Endothelial cell of umbilical vein (primary cell): ENCODE results near the gene CYP2A13. TPM values are rescaled to one million over a fixed set of nuclear protein-coding genes. Genes with fewer than 3 reads are reported as not detected.

Experiments used
- BruUV-seq: library from RNA; stranded (reverse); fragments of 400-500 nt; replicated peaks from 2 replicates; lab custom pipeline; 2021; lab: Mats Ljungman, UMichigan
- CTCF ChIA-PET: fragments of 300-600, 350-600 bp; sonication (Branson Sonifier 250); formaldehyde crosslinking; loops from one replicate; lab custom pipeline; 2021; ENCODE audit warnings: antibody characterized with exemption, inconsistent platforms; lab: Charles Lee
- POLR2A ChIA-PET: fragments of 300-600, 350-600 bp; sonication (Branson Sonifier 250); formaldehyde crosslinking; loops from one replicate; lab custom pipeline; 2021; ENCODE audit warnings: antibody characterized with exemption, inconsistent platforms; lab: Charles Lee
- DNase-seq: peaks from one replicate; pipeline ENCODE4 v3.0.0-alpha.2; 2011; ENCODE audit warnings: low read depth, low spot score
- FAIRE-seq: peaks from 2 replicates; lab custom pipeline; 2011; peaks lifted over from hg19 to GRCh38; lab: Jason Lieb, UNC
- H2AFZ ChIP-seq: 2 replicates; pipeline ENCODE4 v1.6.0; 2012; ENCODE audit warnings: low read depth, low read length, control low read depth, inconsistent platforms
- H3K27ac ChIP-seq: 2 replicates; pipeline ENCODE4 v1.5.1; 2011; ENCODE audit warnings: low read depth, mild to moderate bottlenecking, control low read depth, low read length, moderate library complexity; ENCODE audit not compliant: insufficient read depth
- H3K27me3 ChIP-seq, 2 experiments: 2 replicates each; pipeline versions ENCODE4 v1.6.0 to v1.6.1; 2011; ENCODE audit warnings: low read length in 2 of 2, mixed read lengths in 1 of 2; ENCODE audit not compliant: control insufficient read depth in 2 of 2, insufficient read depth in 2 of 2
- H3K36me3 ChIP-seq, 2 experiments: 2 replicates in 1 of 2; 3 replicates in 1 of 2; pipeline ENCODE4 v1.5.1; 2011; ENCODE audit warnings: low read length in 2 of 2, mild to moderate bottlenecking in 1 of 2, moderate library complexity in 1 of 2; ENCODE audit not compliant: control insufficient read depth in 2 of 2, insufficient read depth in 2 of 2; ENCODE audit errors: extremely low read depth in 1 of 2
- H3K4me1 ChIP-seq: 3 replicates; pipeline ENCODE4 v1.5.1; 2011; ENCODE audit warnings: mild to moderate bottlenecking, low read length; ENCODE audit not compliant: control insufficient read depth, insufficient read depth; ENCODE audit errors: extremely low read depth
- H3K4me2 ChIP-seq: 2 replicates; pipeline ENCODE4 v1.6.1; 2011; ENCODE audit warnings: low read length, control low read depth, mixed read lengths; ENCODE audit not compliant: insufficient read depth
- H3K4me3 ChIP-seq, 3 experiments: fragments of 200-600 bp in 1 of 3; sonication (generic), shearing (Covaris generic) in 1 of 3; replicated peaks in 1 of 3; 2 replicates each; pipeline ENCODE4 v1.5.1; 2011 to 2016; ENCODE audit warnings: control low read depth in 3 of 3, low read length in 3 of 3, mild to moderate bottlenecking in 2 of 3, inconsistent platforms in 1 of 3, low read depth in 1 of 3, moderate library complexity in 1 of 3; ENCODE audit not compliant: insufficient read depth in 1 of 3
- H3K79me2 ChIP-seq: 2 replicates; pipeline ENCODE4 v1.6.0; 2012; ENCODE audit warnings: low read length, inconsistent platforms; ENCODE audit not compliant: control insufficient read depth, insufficient read depth
- H3K9ac ChIP-seq: replicated peaks from 2 replicates; pipeline ENCODE3; 2011; ENCODE audit warnings: low read length, control low read depth; ENCODE audit not compliant: insufficient read depth; ENCODE audit errors: extremely low read depth
- H3K9me1 ChIP-seq: replicated peaks from 3 replicates; pipeline ENCODE4 v1.6.0; 2011; ENCODE audit warnings: mild to moderate bottlenecking, low read length; ENCODE audit not compliant: control insufficient read depth, insufficient read depth; ENCODE audit errors: extremely low read depth
- H3K9me3 ChIP-seq: replicated peaks from 2 replicates; pipeline ENCODE4 v1.5.1; 2012; ENCODE audit warnings: low read length, inconsistent platforms; ENCODE audit not compliant: control insufficient read depth, insufficient read depth
- H4K20me1 ChIP-seq: replicated peaks from 2 replicates; pipeline ENCODE3; 2011; ENCODE audit warnings: mild to moderate bottlenecking, low read length; ENCODE audit not compliant: control insufficient read depth, insufficient read depth; ENCODE audit errors: extremely low read depth
- CTCF ChIP-seq, 2 donors: IDR thresholded peaks; 1 replicate in 1 of 2; 2 replicates in 1 of 2; pipeline ENCODE4 v1.5.1; 2011; ENCODE audit warnings: low read length in 2 of 2, mild to moderate bottlenecking in 2 of 2, moderate library complexity in 2 of 2, control low read depth in 1 of 2, inconsistent platforms in 1 of 2, low read depth in 1 of 2; ENCODE audit not compliant: insufficient read depth in 1 of 2; ENCODE audit errors: extremely low read depth in 1 of 2
- EZH2 ChIP-seq: IDR thresholded peaks from 2 replicates; pipeline ENCODE4 v1.6.1; 2012; ENCODE audit warnings: borderline replicate concordance, low read depth, mild to moderate bottlenecking, moderate library complexity, low read length, inconsistent platforms; ENCODE audit not compliant: severe bottlenecking
- GATA2 ChIP-seq: IDR thresholded peaks from 2 replicates; pipeline ENCODE4 v1.7.0; 2011; ENCODE audit warnings: low read depth, mild to moderate bottlenecking, moderate library complexity, mixed read lengths, low read length; ENCODE audit not compliant: insufficient read length, insufficient read depth
- JUN ChIP-seq: IDR thresholded peaks from 2 replicates; pipeline ENCODE4 v1.6.1; 2011; ENCODE audit warnings: borderline replicate concordance, low read depth; ENCODE audit not compliant: insufficient read length, insufficient read depth
- MAX ChIP-seq: IDR thresholded peaks from 2 replicates; pipeline ENCODE4 v1.6.1; 2011; ENCODE audit not compliant: insufficient read depth, insufficient read length
- MYC ChIP-seq: IDR thresholded peaks from one replicate; pipeline ENCODE4 v1.6.1; 2011; ENCODE audit warnings: mild to moderate bottlenecking, low read depth, low read length
- POLR2A ChIP-seq: IDR thresholded peaks from 2 replicates; pipeline ENCODE4 v1.6.1; 2012; ENCODE audit warnings: low read depth, mild to moderate bottlenecking, control low read depth, low read length
- dilution Hi-C: fragments of 300-500 bp; cut with MboI; formaldehyde crosslinking; loops from one replicate; pipeline ENCODE4 v1.15.0; 2019; ENCODE audit warnings: low sequenced_read_pairs; ENCODE audit not compliant: extremely low pct_ligation_motif_present
- intact Hi-C: fragments of 100-400 bp; cut with micrococcal nuclease; formaldehyde crosslinking; loops from one replicate; pipeline ENCODE4 v1.10.0; 2022
- polyA plus RNA-seq, 4 experiments: library from polyadenylated mRNA; depleted of rRNA in 3 of 4; stranded (reverse) in 3 of 4; unstranded in 1 of 4; fragments of >200 nt; gene quantifications; 2 replicates each; pipeline versions ENCODE4 v1.2.1 to v1.2.3, GENCODE V29; 2011 to 2012; ENCODE audit warnings: missing spikeins in 1 of 4
- total RNA-seq: library from RNA; stranded (reverse); gene quantifications from 2 replicates; pipeline ENCODE4 v1.2.3, GENCODE V29; 2021

CYP2A13 gene
- total and polyA plus RNA-seq, 2 donors (not counting 3 experiments of a cell fraction or from before 2014, with no cell fraction given) = not detected

- no peaks in the 10 kb centered on the region for H3K4me1 ChIP-seq
- peak; percentile 18 for FAIRE-seq
- H3K4me2 ChIP-seq = no peak overlapping the region
- intact Hi-C loops (no loop called here), dilution Hi-C loops (no loop called here)
- peaks cover 0 to under 1% of the 10 kb centered on the region in 2 experiments for H3K27me3 ChIP-seq
- CTCF ChIA-PET = interaction anchor here (2.6 kb wide), 1 partner anchor 21 kb away, joined by 9 read pairs; no protein-coding TSS in a partner anchor
- POLR2A ChIA-PET = no interaction called here
- H3K9me1 ChIP-seq = no peaks in the 10 kb centered on the region
- H3K9me3 ChIP-seq = no peaks in the 10 kb centered on the region
- H3K36me3 ChIP-seq = no peaks in the 10 kb centered on the region
- H3K27ac ChIP-seq = no peak overlapping the region
- H4K20me1 ChIP-seq = no peaks in the 10 kb centered on the region
- H2AFZ ChIP-seq = no peak overlapping the region
- TF ChIP-seq POLR2A (no peak), EZH2 (no peak), JUN (no peak), MYC (no peak), CTCF (IDR thresholded peaks at IDR 0.05; ENCODE audit: extremely low read depth in 1 of 2, insufficient read depth in 1 of 2, low read depth in 1 of 2, low read length in 2 of 2) (no peak), GATA2 (no peak), MAX (no peak)
- no peak for DNase-seq
- H3K79me2 ChIP-seq = no peaks in the 10 kb centered on the region
- no peak overlapping the region for H3K9ac ChIP-seq
- no TSS peak for BruUV-seq
- no peak overlapping the region for H3K4me3 ChIP-seq
These were observed 35.6 kb downstream of the CYP2A13 start for GRCh38 chr19:41123716-41124294.
